Midbrain (tissue), 1 donor: ENCODE data around the gene MMP26.

Source experiments
- DNase-seq: peaks from one replicate; lab custom pipeline; 2025; lab: John Stamatoyannopoulos, UW

Gene MMP26

DNA sequence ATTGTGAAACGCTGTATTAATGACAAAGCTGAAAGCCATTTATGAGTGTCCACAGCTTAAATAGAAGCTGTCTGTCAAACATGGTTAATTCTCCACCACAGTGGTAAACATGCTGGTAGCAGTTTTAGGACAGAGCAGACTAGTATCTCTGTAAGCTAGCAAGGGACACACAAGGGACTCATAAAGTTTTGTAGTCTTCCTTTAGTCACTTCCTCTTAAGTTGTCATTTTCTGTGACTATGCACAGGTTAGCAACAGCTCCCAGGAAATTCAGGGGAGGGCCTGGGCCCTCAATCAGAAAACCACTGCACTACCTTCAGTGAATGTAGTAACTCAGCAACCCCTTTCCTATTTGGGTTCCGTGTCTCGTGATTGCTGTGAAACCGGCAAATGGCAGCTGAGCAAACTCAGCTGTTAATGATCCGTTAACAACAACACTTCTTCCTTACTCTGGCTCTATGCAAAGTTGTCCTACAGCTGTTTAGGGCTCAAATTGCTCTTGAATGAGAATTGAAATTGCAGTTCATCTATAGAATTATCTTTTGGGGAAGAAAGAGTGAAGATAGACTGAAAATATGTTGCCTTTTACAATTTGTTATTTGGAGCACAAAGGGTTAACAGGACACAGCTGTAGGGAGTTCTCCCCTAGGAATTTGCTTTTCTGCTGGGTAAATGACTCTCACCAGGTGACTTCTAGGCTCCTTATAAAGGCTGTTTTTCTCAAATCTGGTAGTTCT lies at the start of gene MMP26:
TSS of gene MMP26 (plus strand) at position 731 of the 736 bp plus-strand sequence.
- no peak for DNase-seq

GRCh38 chr11:4658629-4659445 lies 45.7 kb upstream of the MMP26 start:
- DNase-seq: no peak

DNA sequence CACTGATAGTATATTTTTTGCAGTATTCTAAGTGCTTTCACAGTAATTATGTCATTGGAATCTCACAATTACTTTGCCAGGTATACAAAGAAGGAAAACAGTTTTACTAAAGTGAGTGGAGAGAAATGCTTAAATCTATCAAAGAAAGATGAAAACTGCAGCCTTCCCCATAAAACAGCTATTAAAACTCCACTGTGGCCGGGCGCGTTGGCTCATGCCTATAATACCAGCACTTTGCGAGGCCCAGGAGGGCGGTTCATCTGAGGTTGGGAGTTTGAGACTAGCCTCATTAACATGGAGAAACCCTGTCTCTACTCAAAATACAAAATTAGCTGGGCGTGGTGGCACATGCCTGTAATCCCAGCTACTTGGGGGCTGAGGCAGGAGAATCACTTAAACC lies 41.7 kb upstream of the MMP26 start:
- DNase-seq: no peak

DNA sequence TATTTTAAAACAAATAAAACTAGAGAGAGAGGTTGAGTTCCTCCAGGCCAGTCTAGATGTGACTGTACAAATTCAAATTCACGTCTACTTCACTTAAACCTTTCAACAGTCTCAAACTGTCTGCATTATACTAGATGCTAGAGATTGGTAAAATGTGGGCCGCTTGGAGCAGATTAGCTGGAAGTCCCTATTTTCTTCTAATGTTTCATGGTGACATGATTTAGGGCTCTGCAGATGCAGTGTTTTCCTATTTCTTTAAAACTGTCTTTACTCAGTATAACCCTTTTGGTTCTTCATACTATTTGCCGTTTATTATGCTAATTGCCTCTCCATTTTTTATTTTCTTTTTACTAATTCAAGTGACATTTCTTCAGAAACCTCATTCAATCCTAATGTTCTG lies 40.4 kb upstream of the MMP26 start:
- DNase-seq: no peak

GRCh38 chr11:4664786-4665185 lies 39.8 kb upstream of the MMP26 start:
- DNase-seq: no peak

GRCh38 chr11:4665424-4665823 lies 39.2 kb upstream of the MMP26 start:
- DNase-seq: no peak

DNA sequence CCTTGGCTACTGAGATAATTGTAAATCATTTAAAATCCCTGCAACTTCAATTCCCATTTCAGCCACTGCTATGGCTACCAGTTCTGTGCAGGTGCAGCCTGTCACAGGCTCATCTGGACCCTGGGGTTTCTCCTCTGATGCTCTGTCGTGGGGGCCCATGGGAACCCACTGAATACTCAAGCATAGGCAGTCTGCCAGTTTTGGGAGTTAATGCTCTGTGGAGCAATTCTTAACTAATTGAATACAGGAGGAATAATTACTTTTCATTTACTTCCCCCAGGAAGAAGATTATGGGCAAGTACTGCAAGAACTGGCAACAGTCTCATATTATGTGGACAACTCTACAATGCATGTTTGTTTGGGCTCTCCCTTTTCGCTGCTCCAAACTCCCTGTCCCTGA lies 32.8 kb upstream of the MMP26 start:
- DNase-seq: no peak

- DNase-seq: no peak
Measured at GRCh38 chr11:4672470-4672869, 32.1 kb upstream of the MMP26 start.

DNA sequence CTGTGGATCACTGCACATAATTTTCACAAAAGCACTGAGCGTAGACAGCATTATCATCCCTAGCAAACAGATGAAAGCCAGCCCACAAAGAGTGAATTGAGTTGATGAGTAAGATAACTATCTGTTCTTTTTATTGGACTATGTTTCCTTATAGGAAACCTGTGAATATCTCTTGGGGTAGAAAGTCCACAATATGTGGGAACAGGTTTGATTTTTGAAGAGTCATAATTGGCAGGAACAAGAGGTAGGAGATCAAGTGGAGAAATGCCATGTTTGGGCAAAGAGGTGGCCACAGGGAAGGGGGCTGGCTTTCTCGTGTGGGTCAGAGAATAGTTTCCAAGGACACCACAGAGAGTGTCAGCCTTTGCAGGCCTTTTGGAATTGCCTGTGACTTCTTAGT lies 30.8 kb upstream of the MMP26 start:
- DNase-seq: no peak

- no peak for DNase-seq
Measured at GRCh38 chr11:4677948-4678347, 26.6 kb upstream of the MMP26 start.

- DNase-seq: no peak
Measured at GRCh38 chr11:4680341-4680740, 24.2 kb upstream of the MMP26 start.

GRCh38 chr11:4682623-4683419 lies 21.8 kb upstream of the MMP26 start:
- DNase-seq: no peak

DNA sequence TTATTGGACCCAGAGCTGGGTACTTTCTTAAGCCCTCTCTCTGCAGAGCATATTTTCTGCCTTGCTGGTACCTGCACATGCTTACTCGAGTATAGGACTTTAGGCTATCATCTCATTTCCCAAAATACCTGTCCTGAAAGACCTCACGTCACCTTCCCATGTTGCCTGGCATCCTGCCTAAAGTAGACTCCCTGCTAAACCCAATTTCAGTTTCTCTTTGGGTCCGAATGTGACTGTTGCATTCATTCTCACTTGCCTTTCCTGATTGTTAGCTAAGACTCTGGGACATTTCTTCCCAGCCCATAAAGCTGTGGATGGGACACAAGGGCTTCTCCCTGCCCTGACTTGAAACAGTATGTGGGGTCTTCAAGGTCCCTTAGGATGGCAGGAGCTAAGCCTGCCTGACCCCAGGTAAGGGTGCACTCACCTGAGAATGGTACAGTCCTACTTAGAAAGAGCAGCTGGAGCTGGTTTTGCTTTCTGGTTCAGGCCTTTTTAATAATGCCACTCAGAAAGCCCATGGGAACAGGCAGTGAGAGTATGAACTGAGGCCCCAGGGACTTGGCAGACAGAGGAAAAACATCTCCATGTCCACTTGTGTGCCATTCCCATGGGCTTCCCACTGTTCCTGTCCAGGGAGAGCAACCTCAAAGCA lies 19.8 kb upstream of the MMP26 start:
- DNase-seq: no peak

DNA sequence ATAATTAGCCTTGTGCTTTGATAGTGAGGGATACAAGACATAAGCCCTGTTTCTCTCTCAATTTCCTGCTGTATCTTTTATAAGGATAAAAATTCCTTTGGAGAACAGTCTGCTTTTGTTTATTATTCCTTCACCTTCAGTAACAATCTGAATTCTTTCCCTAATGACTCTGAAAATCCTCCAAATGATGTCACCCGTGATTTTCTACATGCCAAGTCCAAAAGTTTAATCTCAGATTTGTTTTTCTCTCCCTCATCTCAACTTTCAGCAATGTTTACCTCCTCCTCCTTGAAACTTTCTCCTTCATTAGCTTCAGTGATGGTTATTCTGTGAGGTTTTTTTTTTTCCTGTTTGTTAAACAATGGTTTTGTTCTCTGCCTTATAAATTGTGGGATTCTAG lies 9.1 kb upstream of the MMP26 start:
- no peak for DNase-seq

GRCh38 chr11:4697585-4697984 lies 7.0 kb upstream of the MMP26 start, which contains the start of gene OR51E2:
Gene OR51E2, minus strand, starts transcription at chr11:4697853. Its CDS starts 15,142 bp downstream, at chr11:4682711.
- no peak for DNase-seq

GRCh38 chr11:4699697-4700435 lies 4.7 kb upstream of the MMP26 start:
- no peak for DNase-seq

- no peak for DNase-seq
Measured at GRCh38 chr11:4700436-4700820, 4.2 kb upstream of the MMP26 start.

DNA sequence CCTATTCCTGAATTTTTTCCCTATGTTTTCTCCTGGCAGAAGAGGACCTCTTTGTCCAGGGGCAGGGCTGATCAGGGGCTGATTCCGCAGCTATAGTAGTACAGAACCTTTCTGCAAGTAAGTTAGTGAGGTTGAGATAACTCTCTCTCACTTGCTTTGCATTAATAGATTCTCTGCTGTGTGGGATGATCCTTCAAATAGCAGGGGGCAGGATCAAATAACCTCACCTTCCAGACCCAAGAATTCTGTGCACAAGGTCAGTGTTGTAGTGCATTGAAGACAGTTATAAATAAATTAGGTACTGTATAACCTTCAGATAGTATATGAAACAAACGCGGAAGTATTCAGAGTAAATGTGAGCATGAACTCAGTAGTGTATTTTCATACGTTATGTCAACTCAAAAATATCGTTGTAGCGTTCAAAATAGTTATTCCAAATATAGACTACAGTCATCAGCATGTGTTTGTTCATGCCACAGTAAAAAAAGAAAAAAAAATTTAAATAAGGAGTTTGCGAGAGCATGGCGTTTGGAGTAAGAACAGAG lies 278 bp downstream of the MMP26 start:
- DNase-seq: no peak

GRCh38 chr11:4713241-4713640 lies 8.7 kb downstream of the MMP26 start:
- DNase-seq: no peak

GRCh38 chr11:4714300-4714699 lies 9.7 kb downstream of the MMP26 start:
- DNase-seq: no peak
